ENCODE measurements around the gene AQP9. TPM values are rescaled to one million over a fixed set of nuclear protein-coding genes. Genes with fewer than 3 reads are reported as not detected.

Gene AQP9
- total RNA-seq, 6 experiments from 2014 or later = 72.9 to 350 (median 156) TPM

DNA sequence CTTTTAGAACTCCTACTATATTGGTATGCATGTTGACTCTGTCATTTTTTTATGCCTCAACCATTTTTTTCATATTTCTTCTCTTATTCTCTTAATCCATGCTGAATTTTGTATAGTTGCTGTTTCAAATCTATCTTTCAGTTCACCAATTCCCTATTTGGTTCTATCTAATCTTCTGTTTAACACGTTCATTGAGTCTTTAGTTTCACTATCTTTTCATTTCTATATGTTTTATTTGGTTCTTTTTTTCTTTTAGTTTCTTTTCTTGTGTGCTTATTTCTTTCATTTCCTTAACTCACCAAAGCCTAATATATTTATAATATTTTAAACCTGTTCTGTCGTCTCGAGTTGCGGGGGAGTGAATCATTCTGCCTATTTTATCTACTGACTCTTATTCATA, 8.0 kb downstream of the AQP9 start:
- peak overlapping the region; percentile 52 to 65 (median 52) for H3K27ac ChIP-seq

DNA sequence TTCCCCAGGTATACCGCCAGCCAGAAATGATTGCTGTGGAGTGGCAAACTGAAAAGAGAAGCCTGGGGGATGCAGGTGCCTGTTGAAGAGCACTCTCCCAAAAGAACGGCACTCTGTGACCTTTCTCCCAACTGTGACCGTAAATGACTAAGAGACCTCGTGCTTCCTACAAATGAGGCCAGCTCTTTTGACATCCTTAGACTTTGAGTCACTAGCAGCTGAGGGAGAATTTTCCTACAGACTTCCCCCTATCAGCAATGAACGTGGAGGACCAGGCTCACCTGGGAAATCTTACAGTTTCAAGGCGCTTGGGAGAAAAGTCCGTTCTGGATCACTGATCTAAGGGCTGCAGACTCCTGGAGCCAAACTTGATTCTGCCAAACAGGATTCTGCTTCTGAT, 8.6 kb downstream of the AQP9 start:
- H3K4me3 ChIP-seq = no peak overlapping the region
- ATAC-seq = peak; percentile 49 to 68 (median 63)
- 20% methylated on average over 5 of the region's 7 CpGs for WGBS (ENCODE audit: insufficient coverage, low coverage, low lambda C conversion rate, missing lambda C conversion rate)
- TF ChIP-seq POLR2A (IDR thresholded peaks at IDR 0.05) (peak; percentile 66), CTCF (IDR thresholded peaks at IDR 0.05) (no peak)
- H3K4me1 ChIP-seq = peaks cover 0 to 67% (median 23%) of the 10 kb centered on the region in 4 donors
- peak in 1 of 3 donors; percentile 57 for DNase-seq
- intact Hi-C loops (cut with DNase I) = no loop called here
- peaks cover 0 to 10% (median 0%) of the 10 kb centered on the region in 4 donors for H3K36me3 ChIP-seq
- H3K9me3 ChIP-seq = peaks cover 0 to 1% (median 0%) of the 10 kb centered on the region in 4 donors
- no peaks in the 10 kb centered on the region for H3K27me3 ChIP-seq
- peak overlapping the region; percentile 52 to 65 (median 52) for H3K27ac ChIP-seq

More for the DNA sequence above, 8.0 kb downstream of the AQP9 start:
- DNase-seq (no peak), ATAC-seq (no peak)
- no peaks in the 10 kb centered on the region for H3K27me3 ChIP-seq
- H3K36me3 ChIP-seq = peaks cover 0 to 10% (median 0%) of the 10 kb centered on the region in 4 donors
- 52% methylated on average over 3 of the region's 4 CpGs for WGBS (ENCODE audit: insufficient coverage, low coverage, low lambda C conversion rate, missing lambda C conversion rate)
- H3K4me1 ChIP-seq = peaks cover 0 to 67% (median 23%) of the 10 kb centered on the region in 4 donors
- intact Hi-C loops (cut with DNase I) = no loop called here
- no peak overlapping the region for H3K4me3 ChIP-seq
- TF ChIP-seq CTCF (IDR thresholded peaks at IDR 0.05) (no peak), POLR2A (IDR thresholded peaks at IDR 0.05) (no peak)
- H3K9me3 ChIP-seq = peaks cover 0 to 1% (median 0%) of the 10 kb centered on the region in 4 donors

- DNase-seq (no peak), ATAC-seq (peak; percentile 34 to 54 (median 44))
- TF ChIP-seq CTCF (IDR thresholded peaks at IDR 0.05) = no peak
- no peak for TF ChIP-seq POLR2A (IDR thresholded peaks at IDR 0.05)
- Histone ChIP-seq H3K4me3 (no peak overlapping the region), H3K27me3 (no peaks in the 10 kb centered on the region), H3K4me1 (peaks cover 0 to 65% (median 22%) of the 10 kb centered on the region in 4 donors), H3K9me3 (peaks cover 0 to 1% (median 0%) of the 10 kb centered on the region in 4 donors), H3K36me3 (peaks cover 0 to 10% (median 0%) of the 10 kb centered on the region in 4 donors), H3K27ac (peak overlapping the region; percentile 52 to 65 (median 52))
- intact Hi-C loops (cut with DNase I) = no loop called here
- 24% methylated on average over 5 of the region's 5 CpGs for WGBS (ENCODE audit: insufficient coverage, low coverage, low lambda C conversion rate, missing lambda C conversion rate)
Measured at GRCh38 chr15:58147171-58147611, 9.0 kb downstream of the AQP9 start.

- peaks cover 0 to 10% (median 0%) of the 10 kb centered on the region in 4 donors for H3K36me3 ChIP-seq
- ATAC-seq (no peak), DNase-seq (no peak)
- peaks cover 0 to 56% (median 17%) of the 10 kb centered on the region in 4 donors for H3K4me1 ChIP-seq
- H3K27me3 ChIP-seq = no peaks in the 10 kb centered on the region
- TF ChIP-seq POLR2A (IDR thresholded peaks at IDR 0.05) (no peak), CTCF (IDR thresholded peaks at IDR 0.05) (no peak)
- peak overlapping the region in 1 of 3 donors; percentile 52 for H3K27ac ChIP-seq
- intact Hi-C loops (cut with DNase I) = no loop called here
- no peaks in the 10 kb centered on the region for H3K9me3 ChIP-seq
- H3K4me3 ChIP-seq = no peak overlapping the region
Measured at GRCh38 chr15:58148120-58148519, 9.9 kb downstream of the AQP9 start.
